Measurements from ENCODE around the gene SLITRK1. TPM values are rescaled to one million over a fixed set of nuclear protein-coding genes. Genes with fewer than 3 reads are reported as not detected.

SLITRK1 gene, protein sequence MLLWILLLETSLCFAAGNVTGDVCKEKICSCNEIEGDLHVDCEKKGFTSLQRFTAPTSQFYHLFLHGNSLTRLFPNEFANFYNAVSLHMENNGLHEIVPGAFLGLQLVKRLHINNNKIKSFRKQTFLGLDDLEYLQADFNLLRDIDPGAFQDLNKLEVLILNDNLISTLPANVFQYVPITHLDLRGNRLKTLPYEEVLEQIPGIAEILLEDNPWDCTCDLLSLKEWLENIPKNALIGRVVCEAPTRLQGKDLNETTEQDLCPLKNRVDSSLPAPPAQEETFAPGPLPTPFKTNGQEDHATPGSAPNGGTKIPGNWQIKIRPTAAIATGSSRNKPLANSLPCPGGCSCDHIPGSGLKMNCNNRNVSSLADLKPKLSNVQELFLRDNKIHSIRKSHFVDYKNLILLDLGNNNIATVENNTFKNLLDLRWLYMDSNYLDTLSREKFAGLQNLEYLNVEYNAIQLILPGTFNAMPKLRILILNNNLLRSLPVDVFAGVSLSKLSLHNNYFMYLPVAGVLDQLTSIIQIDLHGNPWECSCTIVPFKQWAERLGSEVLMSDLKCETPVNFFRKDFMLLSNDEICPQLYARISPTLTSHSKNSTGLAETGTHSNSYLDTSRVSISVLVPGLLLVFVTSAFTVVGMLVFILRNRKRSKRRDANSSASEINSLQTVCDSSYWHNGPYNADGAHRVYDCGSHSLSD
- total RNA-seq = not detected
- not detected for total RNA-seq (2013)

DNA sequence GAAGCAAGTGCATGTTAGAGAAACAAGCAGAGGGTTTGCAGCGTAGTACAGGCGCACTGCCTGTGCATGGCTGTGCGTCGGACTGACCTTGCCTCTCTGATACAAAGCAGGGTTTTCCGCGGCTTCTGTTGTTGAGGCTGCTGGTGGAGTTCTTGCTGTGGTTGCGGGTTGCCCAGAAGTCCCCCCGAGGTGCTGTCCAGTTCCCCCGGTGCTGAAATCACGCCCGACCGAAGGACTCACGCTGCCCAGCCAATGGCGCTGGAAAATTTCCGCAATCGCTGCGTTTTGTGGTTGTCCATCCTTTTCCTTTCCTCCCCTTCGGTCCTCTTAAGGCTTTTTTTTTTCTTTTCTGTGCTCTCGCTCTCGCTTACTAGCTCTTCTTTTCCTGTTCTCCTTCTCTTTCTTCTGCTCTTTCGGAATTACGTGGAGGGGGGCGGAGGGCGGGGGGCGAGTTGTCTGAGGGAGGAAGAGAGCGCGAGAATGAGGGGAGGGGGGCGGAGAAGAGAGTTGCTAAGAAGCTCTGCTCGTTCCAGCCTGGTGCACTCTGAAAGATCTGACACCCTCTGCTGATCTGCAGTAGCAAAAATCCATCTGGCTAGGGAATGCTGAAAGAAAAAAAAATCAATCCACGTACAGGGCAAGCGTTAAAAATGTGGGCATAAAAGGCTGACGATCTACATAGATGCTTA lies at the start of gene SLITRK1:
Gene SLITRK1, minus strand, starts transcription at position 558 of the 689 bp plus-strand sequence. CDS start 967 bp downstream, outside the sequence.
- Histone ChIP-seq H3K4me1 (ENCODE audit: control insufficient read depth, insufficient read depth, low read length) (no peaks in the 10 kb centered on the region), H3K36me3 (ENCODE audit: control insufficient read depth, insufficient read depth, low read length) (no peaks in the 10 kb centered on the region), H3K27me3 (ENCODE audit: control insufficient read depth, insufficient read depth, low read length) (peaks cover 30% of the 10 kb centered on the region), H3K27ac (ENCODE audit: low read length) (no peak within 1 kb of the TSS), H3K9me3 (ENCODE audit: control insufficient read depth, insufficient read depth, low read length) (peaks cover 3% of the 10 kb centered on the region), H3K4me3 (ENCODE audit: low read length) (no peak within 1 kb of the TSS)
- Mint-ChIP-seq H3K27ac (no peak within 1 kb of the TSS), H3K4me1 (no peaks in the 10 kb centered on the region), H3K4me3 (no peak within 1 kb of the TSS), H3K36me3 (no peaks in the 10 kb centered on the region), H3K9me3 (peaks cover 2 to 3% of the 10 kb centered on the region in 2 donors), H3K27me3 (ENCODE audit: low read depth in 2 of 2) (peaks cover 38 to 44% of the 10 kb centered on the region in 2 donors)
- peak in 1 of 2 donors; percentile 31 for DNase-seq
- WGBS (ENCODE audit: insufficient coverage) = 3% methylated on average over 22 of the region's 32 CpGs
- intact Hi-C loops (cut with micrococcal nuclease) = no loop called here
- TF ChIP-seq, protein P1, sequence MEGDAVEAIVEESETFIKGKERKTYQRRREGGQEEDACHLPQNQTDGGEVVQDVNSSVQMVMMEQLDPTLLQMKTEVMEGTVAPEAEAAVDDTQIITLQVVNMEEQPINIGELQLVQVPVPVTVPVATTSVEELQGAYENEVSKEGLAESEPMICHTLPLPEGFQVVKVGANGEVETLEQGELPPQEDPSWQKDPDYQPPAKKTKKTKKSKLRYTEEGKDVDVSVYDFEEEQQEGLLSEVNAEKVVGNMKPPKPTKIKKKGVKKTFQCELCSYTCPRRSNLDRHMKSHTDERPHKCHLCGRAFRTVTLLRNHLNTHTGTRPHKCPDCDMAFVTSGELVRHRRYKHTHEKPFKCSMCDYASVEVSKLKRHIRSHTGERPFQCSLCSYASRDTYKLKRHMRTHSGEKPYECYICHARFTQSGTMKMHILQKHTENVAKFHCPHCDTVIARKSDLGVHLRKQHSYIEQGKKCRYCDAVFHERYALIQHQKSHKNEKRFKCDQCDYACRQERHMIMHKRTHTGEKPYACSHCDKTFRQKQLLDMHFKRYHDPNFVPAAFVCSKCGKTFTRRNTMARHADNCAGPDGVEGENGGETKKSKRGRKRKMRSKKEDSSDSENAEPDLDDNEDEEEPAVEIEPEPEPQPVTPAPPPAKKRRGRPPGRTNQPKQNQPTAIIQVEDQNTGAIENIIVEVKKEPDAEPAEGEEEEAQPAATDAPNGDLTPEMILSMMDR (IDR thresholded peaks at IDR 0.05) = no peak
- ATAC-seq = peak in 1 of 3 donors; percentile 52

DNA sequence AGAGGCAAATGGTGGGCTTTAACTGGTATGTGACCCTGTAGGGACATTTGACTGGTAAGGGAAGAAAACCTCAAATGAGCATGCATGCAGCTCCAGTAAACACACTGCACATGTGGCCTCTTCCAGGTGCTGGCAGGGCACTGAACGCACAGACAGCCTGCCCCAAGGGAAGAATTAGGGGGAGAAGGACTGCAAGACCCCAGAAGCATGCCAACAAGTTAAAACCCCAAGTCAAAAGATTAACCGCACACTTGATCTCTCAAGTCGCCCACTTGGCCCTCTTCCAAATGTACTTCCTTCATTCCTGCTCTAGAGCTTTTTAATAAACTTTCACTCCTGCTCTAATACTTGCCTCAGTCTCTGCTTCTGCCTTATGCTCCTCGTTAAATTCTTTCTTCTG lies 46.9 kb upstream of the SLITRK1 start:
- TF ChIP-seq, protein P1 (IDR thresholded peaks at IDR 0.05) = no peak
- intact Hi-C loops (cut with micrococcal nuclease) = no loop called here
- DNase-seq (no peak), ATAC-seq (no peak)
- Mint-ChIP-seq H3K27me3 (ENCODE audit: low read depth in 2 of 2) (no peaks in the 10 kb centered on the region), H3K4me1 (no peaks in the 10 kb centered on the region), H3K36me3 (no peaks in the 10 kb centered on the region), H3K9me3 (peaks cover 4% of the 10 kb centered on the region in 2 donors), H3K4me3 (no peak overlapping the region), H3K27ac (no peak overlapping the region)
- no peaks in the 10 kb centered on the region for H3K9me3 ChIP-seq (ENCODE audit: control insufficient read depth, insufficient read depth, low read length)
- H3K4me1 ChIP-seq (ENCODE audit: control insufficient read depth, insufficient read depth, low read length) = no peaks in the 10 kb centered on the region
- no peak overlapping the region for H3K4me3 ChIP-seq (ENCODE audit: low read length)
- H3K27ac ChIP-seq (ENCODE audit: low read length) = no peak overlapping the region
- WGBS (ENCODE audit: insufficient coverage) = 39% methylated on average over 4 of the region's 4 CpGs
- H3K36me3 ChIP-seq (ENCODE audit: control insufficient read depth, insufficient read depth, low read length) = no peaks in the 10 kb centered on the region
- H3K27me3 ChIP-seq (ENCODE audit: control insufficient read depth, insufficient read depth, low read length) = no peaks in the 10 kb centered on the region

DNA sequence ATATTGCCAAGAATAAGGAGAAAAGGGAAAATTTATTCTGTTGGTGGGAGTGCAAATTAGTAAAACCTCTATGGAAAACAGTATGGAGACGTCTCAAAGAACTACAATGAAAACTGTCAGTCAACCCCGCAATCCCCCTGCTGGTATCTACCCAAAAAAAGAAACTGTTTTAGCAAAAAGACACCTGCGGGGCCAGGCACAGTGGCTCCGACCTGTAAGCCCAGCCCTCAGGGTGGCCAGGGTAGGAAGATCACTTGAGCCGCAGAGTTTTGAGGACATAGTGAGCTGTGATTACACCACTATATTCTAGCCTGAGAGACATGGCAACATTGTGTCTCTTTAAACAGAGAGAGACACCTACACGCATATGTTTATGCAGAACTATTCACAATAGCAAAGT lies 37.5 kb upstream of the SLITRK1 start:
- H3K27ac ChIP-seq (ENCODE audit: low read length) = no peak overlapping the region
- H3K9me3 ChIP-seq (ENCODE audit: control insufficient read depth, insufficient read depth, low read length) = no peaks in the 10 kb centered on the region
- intact Hi-C loops (cut with micrococcal nuclease) = no loop called here
- peaks cover 0 to 7% of the 10 kb centered on the region in 2 donors for H3K9me3 Mint-ChIP-seq
- no peaks in the 10 kb centered on the region for H3K4me1 Mint-ChIP-seq
- H3K27ac Mint-ChIP-seq = no peak overlapping the region
- TF ChIP-seq, protein P1 (IDR thresholded peaks at IDR 0.05) = no peak
- H3K4me3 Mint-ChIP-seq = no peak overlapping the region
- no peaks in the 10 kb centered on the region for H3K4me1 ChIP-seq (ENCODE audit: control insufficient read depth, insufficient read depth, low read length)
- DNase-seq (no peak), ATAC-seq (no peak)
- no peaks in the 10 kb centered on the region for H3K36me3 Mint-ChIP-seq
- no peaks in the 10 kb centered on the region for H3K27me3 ChIP-seq (ENCODE audit: control insufficient read depth, insufficient read depth, low read length)
- H3K4me3 ChIP-seq (ENCODE audit: low read length) = no peak overlapping the region
- no peaks in the 10 kb centered on the region for H3K27me3 Mint-ChIP-seq (ENCODE audit: low read depth in 2 of 2)
- no peaks in the 10 kb centered on the region for H3K36me3 ChIP-seq (ENCODE audit: control insufficient read depth, insufficient read depth, low read length)
- 84% methylated on average over 6 of the region's 6 CpGs for WGBS (ENCODE audit: insufficient coverage)

All from natural killer cell (primary cell).